Effector CD8-positive, alpha-beta T cell (primary cell): Measurements from ENCODE around the gene CHML.

Source experiments
- DNase-seq: peaks from one replicate; lab custom pipeline; 2025; lab: John Stamatoyannopoulos, UW

Gene CHML

GRCh38 chr1:241615043-241615974 lies 24.9 kb downstream of the CHML start:
- DNase-seq, result no peak

GRCh38 chr1:241614572-241614971 lies 25.6 kb downstream of the CHML start:
- DNase-seq, result no peak

DNA sequence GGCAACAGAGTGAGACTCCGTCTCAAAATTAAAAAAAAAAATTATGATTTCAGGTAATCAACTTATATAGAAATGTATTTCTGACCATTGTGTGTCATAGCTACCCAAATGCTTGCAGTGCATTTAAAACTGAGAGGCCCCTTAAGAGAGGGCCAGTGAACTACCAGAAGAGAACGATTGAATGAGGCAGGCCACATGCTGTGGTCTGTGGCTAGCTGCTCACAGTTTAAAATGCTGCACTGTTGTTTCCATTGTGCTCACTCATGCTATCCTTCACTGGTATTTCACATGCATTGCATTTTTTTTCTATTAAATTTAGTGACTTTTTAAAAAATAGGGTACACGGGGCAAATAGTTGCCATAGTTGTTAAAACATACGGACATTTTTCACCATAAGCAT lies 26.0 kb downstream of the CHML start:
- DNase-seq, result no peak

- no peak for DNase-seq
Observed at GRCh38 chr1:241612533-241613477, 27.4 kb downstream of the CHML start.

DNA sequence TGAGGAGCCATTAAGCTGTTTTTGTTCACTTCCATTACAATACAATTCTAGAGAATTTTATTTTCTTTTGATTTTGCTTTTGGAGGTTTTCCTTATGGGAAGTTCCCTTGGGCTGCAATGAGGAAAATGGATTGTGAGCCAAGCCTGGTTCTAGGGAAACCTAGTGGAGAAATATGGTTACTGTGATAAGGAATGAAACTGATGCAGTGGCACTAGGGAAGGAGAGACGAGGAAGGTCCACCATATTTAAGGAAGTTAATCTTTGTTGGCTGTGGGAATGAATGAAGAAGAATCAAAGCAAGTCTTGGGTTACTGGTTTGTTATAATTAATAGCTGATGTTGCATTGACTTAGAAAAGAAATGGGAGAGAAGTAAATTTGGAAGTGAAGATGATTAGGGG lies 28.4 kb downstream of the CHML start:
- DNase-seq, result no peak

DNA sequence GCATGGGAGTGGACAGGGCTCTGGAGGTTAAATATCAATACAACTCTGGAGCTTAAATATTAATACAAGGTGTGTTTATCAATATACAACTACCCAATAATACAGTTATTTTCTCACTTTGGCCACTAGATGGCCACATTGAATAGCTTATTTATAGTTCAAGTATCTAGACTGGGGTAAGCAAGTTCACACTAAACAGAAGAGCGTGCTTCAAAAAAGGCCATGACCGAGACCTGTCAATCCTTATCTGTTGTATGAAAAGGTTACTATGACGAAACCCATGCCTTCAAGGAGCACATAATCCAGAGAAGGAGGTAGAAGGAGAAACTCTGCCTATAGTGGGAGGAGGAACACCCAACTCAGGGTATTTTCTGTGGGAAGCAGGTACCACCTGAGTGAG lies 29.1 kb downstream of the CHML start:
- no peak for DNase-seq

GRCh38 chr1:241610056-241610815 lies 29.9 kb downstream of the CHML start:
- DNase-seq, result no peak

GRCh38 chr1:241608379-241609033 lies 31.7 kb downstream of the CHML start:
- DNase-seq, result no peak

- DNase-seq, result no peak
Observed at GRCh38 chr1:241607497-241607896, 32.7 kb downstream of the CHML start.

GRCh38 chr1:241606544-241606943 lies 33.6 kb downstream of the CHML start:
- no peak for DNase-seq

GRCh38 chr1:241605146-241605805 lies 34.9 kb downstream of the CHML start:
- no peak for DNase-seq

DNA sequence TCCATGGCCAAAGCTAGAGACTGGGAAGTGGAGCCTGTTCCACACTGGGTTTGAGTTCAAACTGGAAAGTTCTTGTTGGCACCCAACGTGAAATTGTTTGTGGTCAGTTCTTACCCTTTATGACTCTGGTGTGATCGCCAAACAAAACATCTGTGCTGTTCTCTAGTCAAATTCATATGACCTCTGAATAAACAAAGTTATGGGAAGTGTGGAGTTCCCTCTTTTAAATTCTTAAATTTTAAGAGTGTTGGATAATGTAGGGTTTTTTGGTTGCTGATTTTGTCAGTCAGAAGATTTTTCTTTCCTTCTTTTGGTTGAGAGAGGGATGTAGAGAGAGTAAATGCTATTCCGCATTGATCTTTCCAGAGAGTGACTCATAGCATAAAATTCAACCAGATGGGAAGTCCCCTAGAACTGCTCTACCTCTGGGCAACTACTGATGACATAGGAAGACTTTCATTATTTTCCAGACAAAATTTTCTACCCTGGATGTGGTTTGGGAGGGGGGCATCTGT lies 36.4 kb downstream of the CHML start:
- DNase-seq, result no peak

GRCh38 chr1:241600496-241600901 lies 39.7 kb downstream of the CHML start:
- no peak for DNase-seq

DNA sequence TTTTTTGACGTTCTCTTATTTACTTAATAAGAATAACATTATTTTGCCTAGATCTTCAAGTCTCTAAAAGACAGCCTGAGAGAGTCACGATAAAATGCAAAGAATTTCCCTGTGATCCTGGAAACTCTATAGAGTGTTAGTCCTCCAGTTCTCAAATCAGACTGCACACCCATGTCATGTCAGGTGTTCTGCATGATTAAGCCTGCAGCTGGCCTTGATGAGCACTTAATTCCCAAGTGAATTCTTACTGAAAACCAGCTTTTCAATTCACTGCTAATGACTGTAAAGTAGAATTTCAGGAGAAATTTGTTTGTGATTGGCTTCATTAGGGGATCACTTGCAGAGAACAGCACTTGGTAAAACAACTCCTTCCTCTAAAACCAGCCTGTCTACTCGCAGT lies 41.9 kb downstream of the CHML start:
- no peak for DNase-seq

DNA sequence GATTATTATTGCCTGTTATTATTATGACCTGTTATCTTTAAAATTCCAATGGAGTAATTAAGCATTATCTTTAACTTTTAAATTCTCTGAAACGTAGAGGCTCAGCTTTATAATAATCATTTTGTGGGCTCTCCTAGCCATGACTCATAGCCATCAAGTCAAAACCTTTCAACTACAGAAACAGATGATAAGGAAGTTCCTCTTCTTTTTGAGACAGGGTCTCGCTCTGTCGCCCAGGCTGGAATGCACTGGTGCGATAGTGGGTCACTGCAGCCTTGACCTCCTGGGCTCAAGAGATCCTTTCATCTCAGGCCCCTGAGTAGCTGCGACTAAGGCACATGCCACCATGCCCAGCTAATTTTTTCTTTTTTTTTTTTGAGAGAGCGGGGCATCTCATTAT lies 43.5 kb downstream of the CHML start:
- no peak for DNase-seq

DNA sequence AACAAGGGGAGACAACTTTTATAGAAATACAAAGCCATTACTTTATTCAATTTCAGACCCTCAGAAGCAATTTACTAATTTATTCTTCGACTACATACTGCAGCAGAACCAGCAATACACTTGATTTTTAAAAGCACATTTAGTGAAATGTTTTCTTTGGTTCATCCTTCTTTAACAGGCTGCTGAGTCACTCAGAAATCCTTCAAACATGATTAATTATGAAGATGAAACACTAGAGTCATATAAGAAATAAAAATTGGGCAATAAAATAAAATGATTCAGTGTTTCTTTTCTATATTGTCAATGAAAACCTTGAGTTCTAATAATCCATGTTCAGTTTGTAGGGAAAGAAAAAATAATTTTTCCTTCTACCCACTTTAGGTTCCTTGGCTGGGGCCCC lies 47.0 kb downstream of the CHML start:
- no peak for DNase-seq

GRCh38 chr1:241592273-241592958 lies 47.8 kb downstream of the CHML start:
- no peak for DNase-seq

DNA sequence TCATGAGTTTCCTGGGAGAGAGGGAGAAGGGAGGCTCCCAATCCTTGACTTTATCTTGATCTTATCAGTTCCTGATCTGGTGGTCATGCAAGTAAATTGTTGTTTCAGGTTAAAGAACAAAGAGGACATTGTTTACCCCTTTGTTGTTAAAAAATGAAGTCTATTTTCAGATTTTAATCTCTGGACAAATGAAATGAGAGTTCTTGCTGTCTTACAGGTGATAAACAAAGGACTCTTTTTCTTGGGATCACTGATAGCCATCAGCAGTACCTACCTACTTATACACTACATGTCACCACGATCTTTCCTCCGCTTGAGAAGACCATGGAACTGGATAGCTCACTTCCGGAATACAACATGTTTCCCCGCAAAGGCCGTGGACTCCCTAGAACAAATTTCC lies 48.4 kb downstream of the CHML start:
- DNase-seq, result no peak

GRCh38 chr1:241591317-241591716 lies 48.9 kb downstream of the CHML start:
- no peak for DNase-seq

DNA sequence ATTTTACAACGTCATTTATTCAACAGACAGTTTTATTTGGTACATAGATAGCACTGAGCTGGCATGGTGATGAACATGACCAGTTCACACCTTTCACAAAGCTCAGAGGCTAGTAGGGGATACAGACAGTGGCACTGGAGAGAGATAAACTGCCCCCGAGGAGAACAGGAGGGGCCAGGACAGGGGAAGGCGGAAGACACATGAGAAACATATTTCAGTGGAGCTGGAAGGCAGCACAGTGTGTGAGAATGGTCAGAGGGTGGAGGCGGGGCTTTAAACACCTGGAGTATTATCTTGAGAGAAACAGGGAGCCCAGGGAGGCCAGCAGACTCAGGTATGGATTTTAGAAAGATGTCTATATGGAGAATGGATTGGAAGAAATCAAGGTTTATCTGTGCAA lies 49.5 kb downstream of the CHML start:
- no peak for DNase-seq
